GM23338 (cell line): ENCODE results near the gene GPC6. TPM values are rescaled to one million over a fixed set of nuclear protein-coding genes. Genes with fewer than 3 reads are reported as not detected.

Experiments
- ATAC-seq: fragments of 200-7000 bp; cut with Tn5 transposase; 3 replicates; pipeline ENCODE4 v1.9.1; 2020
- DNase-seq: peaks from one replicate; pipeline ENCODE4 v3.0.0-alpha.2; 2015; ENCODE audit warnings: low spot score
- H2AFZ ChIP-seq: fragments of 200-600 bp; sonication (generic); 2 replicates; pipeline ENCODE4 v1.8.0; 2016; ENCODE audit warnings: antibody characterized with exemption, mild to moderate bottlenecking, moderate library complexity
- H3F3A ChIP-seq: fragments of 200-600 bp; sonication (generic); replicated peaks from 2 replicates; pipeline ENCODE4 v1.8.0; 2017; ENCODE audit warnings: antibody characterized with exemption, mixed run types, low read depth
- H3K27ac ChIP-seq: fragments of 200-600 bp; sonication (generic); 2 replicates; pipeline ENCODE4 v1.6.1; 2016; ENCODE audit warnings: low read depth
- H3K27me3 ChIP-seq: fragments of 200-600 bp; sonication (generic); 2 replicates; pipeline ENCODE4 v1.8.0; 2016; ENCODE audit warnings: mild to moderate bottlenecking, mixed run types, moderate library complexity; ENCODE audit not compliant: insufficient read depth
- H3K36me3 ChIP-seq: fragments of 200-600 bp; sonication (generic); 2 replicates; pipeline ENCODE4 v1.8.0; 2016; ENCODE audit warnings: mild to moderate bottlenecking; ENCODE audit not compliant: insufficient read depth
- H3K4me1 ChIP-seq: fragments of 200-600 bp; sonication (generic); 2 replicates; pipeline ENCODE4 v1.8.0; 2016; ENCODE audit warnings: mild to moderate bottlenecking, moderate library complexity; ENCODE audit not compliant: insufficient read depth
- H3K4me2 ChIP-seq: fragments of 200-600 bp; sonication (generic); 2 replicates; pipeline ENCODE4 v1.7.1; 2017; ENCODE audit warnings: mixed run types
- H3K4me3 ChIP-seq: fragments of 200-600 bp; sonication (generic); 2 replicates; pipeline ENCODE4 v1.6.1; 2016; ENCODE audit warnings: mixed run types
- H3K79me2 ChIP-seq: fragments of 200-600 bp; sonication (generic); replicated peaks from 2 replicates; pipeline ENCODE4 v1.8.0; 2017; ENCODE audit warnings: mild to moderate bottlenecking; ENCODE audit not compliant: insufficient read depth
- H3K9me2 ChIP-seq: fragments of 200-600 bp; sonication (generic); 2 replicates; pipeline ENCODE4 v1.8.0; 2017; ENCODE audit not compliant: insufficient read depth
- H4K20me1 ChIP-seq: fragments of 200-600 bp; sonication (generic); replicated peaks from 2 replicates; pipeline ENCODE4 v1.8.0; 2017; ENCODE audit warnings: mild to moderate bottlenecking; ENCODE audit not compliant: insufficient read depth
- H3K27ac Mint-ChIP-seq: 2 replicates; pipeline ENCODE4 v1.8.0; 2020; ENCODE audit warnings: inconsistent platforms, mild to moderate bottlenecking, moderate library complexity, mixed read lengths
- H3K27me3 Mint-ChIP-seq: 3 replicates; pipeline ENCODE4 v1.8.0; 2022; ENCODE audit warnings: low read depth, mild to moderate bottlenecking, moderate library complexity, mixed read lengths, inconsistent platforms; ENCODE audit not compliant: insufficient read depth, poor library complexity
- H3K36me3 Mint-ChIP-seq: 3 replicates; pipeline ENCODE4 v1.8.0; 2021; ENCODE audit warnings: low read depth, mild to moderate bottlenecking, inconsistent platforms, moderate library complexity, mixed read lengths
- H3K4me1 Mint-ChIP-seq: 3 replicates; pipeline ENCODE4 v1.8.0; 2020; ENCODE audit warnings: mild to moderate bottlenecking, inconsistent platforms, mixed read lengths
- H3K4me3 Mint-ChIP-seq: 3 replicates; pipeline ENCODE4 v1.8.0; 2021; ENCODE audit warnings: moderate library complexity, mild to moderate bottlenecking, inconsistent platforms, mixed read lengths
- H3K9me3 Mint-ChIP-seq: 3 replicates; pipeline ENCODE4 v1.8.0; 2020; ENCODE audit warnings: moderate library complexity, mild to moderate bottlenecking, inconsistent platforms, mixed read lengths
- CREB1 ChIP-seq: fragments of 250-450 bp; sonication (Bioruptor Pico); IDR thresholded peaks from 2 replicates; pipeline ENCODE4 v1.5.0; 2020; ENCODE audit warnings: low read depth, mild to moderate bottlenecking, moderate library complexity
- EZH2 ChIP-seq: fragments of 200-600 bp; sonication (generic); IDR thresholded peaks from one replicate; pipeline ENCODE4 v1.8.0; 2017; ENCODE audit warnings: antibody characterized with exemption, mild to moderate bottlenecking, low read depth; ENCODE audit not compliant: unreplicated experiment
- EZH2phosphoT487 ChIP-seq: fragments of 200-600 bp; sonication (generic); IDR thresholded peaks from one replicate; pipeline ENCODE4 v1.8.1; 2018; ENCODE audit warnings: antibody characterized with exemption; ENCODE audit not compliant: unreplicated experiment
- NANOG ChIP-seq: IDR thresholded peaks from 2 replicates; pipeline ENCODE4 v1.6.1; 2016; ENCODE audit warnings: antibody characterized with exemption, borderline replicate concordance
- POLR2AphosphoS5 ChIP-seq: IDR thresholded peaks from 2 replicates; pipeline ENCODE4 v1.6.1; 2016; ENCODE audit warnings: antibody characterized with exemption, low read depth
- ZNF114 ChIP-seq: fragments of 250-450 bp; sonication (Bioruptor Pico); IDR thresholded peaks from 2 replicates; pipeline ENCODE4 v1.5.0; 2020; ENCODE audit warnings: mild to moderate bottlenecking, moderate library complexity
- ZNF331 ChIP-seq: fragments of 250-450 bp; sonication (Bioruptor Pico); IDR thresholded peaks from 2 replicates; pipeline ENCODE4 v1.5.0; 2020; ENCODE audit warnings: low read depth, mild to moderate bottlenecking, moderate library complexity
- polyA plus RNA-seq: library from polyadenylated mRNA; unstranded; fragments of >200 nt; fragmentation: Nextera tagmentation; extraction: Ambion mirVana; gene quantifications from 2 replicates; pipeline ENCODE4 v1.2.1, GENCODE V29; 2016
- total RNA-seq: library from RNA; depleted of rRNA; stranded (reverse); fragments of >200 nt; shearing (Covaris generic); gene quantifications from 2 replicates; pipeline ENCODE4 v1.2.3, GENCODE V29; 2014
- TF ChIP-seq, protein P1 (sequence below), 2 experiments: fragments of 200-600 bp in 1 of 2; sonication (generic) in 1 of 2; conservative IDR thresholded peaks; 2 replicates each; pipeline versions ENCODE4 v1.5.1 to v1.6.1; 2016 to 2017; ENCODE audit warnings: antibody characterized with exemption in 2 of 2, low read depth in 2 of 2, mild to moderate bottlenecking in 2 of 2, moderate library complexity in 1 of 2
- TF ChIP-seq, protein P2 (sequence below): IDR thresholded peaks from one replicate; pipeline ENCODE4 v1.6.1; 2018; ENCODE audit warnings: antibody characterized with exemption; ENCODE audit not compliant: unreplicated experiment

GPC6 gene
- total and polyA plus RNA-seq, 2 experiments from 2014 or later: 6.4 to 28.6 TPM

DNA sequence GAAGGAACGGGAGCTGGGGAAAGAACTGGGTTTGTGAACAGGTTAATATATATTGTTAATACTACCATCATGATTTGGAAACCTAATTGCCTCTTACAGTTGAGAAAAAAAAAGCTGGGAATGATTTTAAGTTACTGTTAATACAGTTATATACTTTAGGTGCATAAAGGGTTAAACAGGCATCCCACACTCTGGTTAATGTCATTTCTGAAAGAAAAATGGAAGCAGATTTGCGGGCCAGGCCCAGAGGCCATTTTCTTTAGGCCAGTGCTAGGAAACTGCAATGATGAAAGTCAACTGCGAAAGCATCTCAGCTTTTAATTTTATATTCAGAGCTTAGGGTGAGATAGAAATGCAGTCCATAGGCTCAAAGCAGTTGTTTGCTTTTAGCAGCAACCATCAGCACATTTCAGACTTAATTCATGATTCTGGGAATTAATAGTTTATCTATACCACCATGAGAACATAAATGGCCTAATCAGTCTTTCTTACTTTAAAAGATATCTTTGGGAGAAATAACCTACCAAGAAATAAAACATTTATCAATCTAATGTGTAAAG, 592.8 kb downstream of the GPC6 start (continued):
- TF ChIP-seq, protein P1, sequence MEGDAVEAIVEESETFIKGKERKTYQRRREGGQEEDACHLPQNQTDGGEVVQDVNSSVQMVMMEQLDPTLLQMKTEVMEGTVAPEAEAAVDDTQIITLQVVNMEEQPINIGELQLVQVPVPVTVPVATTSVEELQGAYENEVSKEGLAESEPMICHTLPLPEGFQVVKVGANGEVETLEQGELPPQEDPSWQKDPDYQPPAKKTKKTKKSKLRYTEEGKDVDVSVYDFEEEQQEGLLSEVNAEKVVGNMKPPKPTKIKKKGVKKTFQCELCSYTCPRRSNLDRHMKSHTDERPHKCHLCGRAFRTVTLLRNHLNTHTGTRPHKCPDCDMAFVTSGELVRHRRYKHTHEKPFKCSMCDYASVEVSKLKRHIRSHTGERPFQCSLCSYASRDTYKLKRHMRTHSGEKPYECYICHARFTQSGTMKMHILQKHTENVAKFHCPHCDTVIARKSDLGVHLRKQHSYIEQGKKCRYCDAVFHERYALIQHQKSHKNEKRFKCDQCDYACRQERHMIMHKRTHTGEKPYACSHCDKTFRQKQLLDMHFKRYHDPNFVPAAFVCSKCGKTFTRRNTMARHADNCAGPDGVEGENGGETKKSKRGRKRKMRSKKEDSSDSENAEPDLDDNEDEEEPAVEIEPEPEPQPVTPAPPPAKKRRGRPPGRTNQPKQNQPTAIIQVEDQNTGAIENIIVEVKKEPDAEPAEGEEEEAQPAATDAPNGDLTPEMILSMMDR (conservative IDR thresholded peaks at IDR 0.05; ENCODE audit: low read depth in 2 of 2): no peak

DNA sequence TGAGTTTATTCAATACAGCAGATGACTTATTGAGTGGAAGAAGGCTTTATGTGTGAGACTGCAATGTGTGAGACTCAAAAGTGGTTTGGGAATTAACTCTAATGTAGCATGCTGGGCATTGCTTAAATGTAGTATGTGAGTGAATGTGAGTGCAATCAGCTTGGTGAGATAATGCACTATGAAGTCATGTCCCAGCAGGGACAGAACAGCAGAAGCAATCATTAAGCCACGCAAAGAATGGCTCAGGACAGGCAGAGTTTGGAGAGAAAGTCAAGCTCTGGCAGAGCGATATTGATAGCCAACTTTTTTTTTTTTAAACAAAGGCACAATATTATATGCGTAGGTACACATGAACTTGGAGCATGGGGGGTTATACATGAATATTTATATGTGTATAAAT, 597.7 kb downstream of the GPC6 start:
- ATAC-seq: no peak
- Histone ChIP-seq H3K27ac (no peak overlapping the region), H3K4me3 (no peak overlapping the region), H2AFZ (no peak overlapping the region), H3K9me2 (no peaks in the 10 kb centered on the region), H3F3A (no peaks in the 10 kb centered on the region), H3K4me2 (no peak overlapping the region), H4K20me1 (no peaks in the 10 kb centered on the region), H3K36me3 (no peaks in the 10 kb centered on the region), H3K27me3 (no peaks in the 10 kb centered on the region), H3K4me1 (0 out of 2 replicates have a peak, but pooled peaks cover 6% of the 10 kb centered on the region), H3K79me2 (no peaks in the 10 kb centered on the region)
- Mint-ChIP-seq H3K27ac (no peak overlapping the region), H3K36me3 (no peaks in the 10 kb centered on the region), H3K4me3 (no peak overlapping the region), H3K4me1 (peaks cover 8% of the 10 kb centered on the region; the same call in 2 of the 3 replicates), H3K9me3 (no peaks in the 10 kb centered on the region), H3K27me3 (peaks cover 2% of the 10 kb centered on the region)
- no peak for TF ChIP-seq EZH2
- TF ChIP-seq NANOG: no peak
- TF ChIP-seq ZNF114: no peak
- no peak for TF ChIP-seq EZH2phosphoT487
- TF ChIP-seq POLR2AphosphoS5: no peak
- TF ChIP-seq, protein P2, sequence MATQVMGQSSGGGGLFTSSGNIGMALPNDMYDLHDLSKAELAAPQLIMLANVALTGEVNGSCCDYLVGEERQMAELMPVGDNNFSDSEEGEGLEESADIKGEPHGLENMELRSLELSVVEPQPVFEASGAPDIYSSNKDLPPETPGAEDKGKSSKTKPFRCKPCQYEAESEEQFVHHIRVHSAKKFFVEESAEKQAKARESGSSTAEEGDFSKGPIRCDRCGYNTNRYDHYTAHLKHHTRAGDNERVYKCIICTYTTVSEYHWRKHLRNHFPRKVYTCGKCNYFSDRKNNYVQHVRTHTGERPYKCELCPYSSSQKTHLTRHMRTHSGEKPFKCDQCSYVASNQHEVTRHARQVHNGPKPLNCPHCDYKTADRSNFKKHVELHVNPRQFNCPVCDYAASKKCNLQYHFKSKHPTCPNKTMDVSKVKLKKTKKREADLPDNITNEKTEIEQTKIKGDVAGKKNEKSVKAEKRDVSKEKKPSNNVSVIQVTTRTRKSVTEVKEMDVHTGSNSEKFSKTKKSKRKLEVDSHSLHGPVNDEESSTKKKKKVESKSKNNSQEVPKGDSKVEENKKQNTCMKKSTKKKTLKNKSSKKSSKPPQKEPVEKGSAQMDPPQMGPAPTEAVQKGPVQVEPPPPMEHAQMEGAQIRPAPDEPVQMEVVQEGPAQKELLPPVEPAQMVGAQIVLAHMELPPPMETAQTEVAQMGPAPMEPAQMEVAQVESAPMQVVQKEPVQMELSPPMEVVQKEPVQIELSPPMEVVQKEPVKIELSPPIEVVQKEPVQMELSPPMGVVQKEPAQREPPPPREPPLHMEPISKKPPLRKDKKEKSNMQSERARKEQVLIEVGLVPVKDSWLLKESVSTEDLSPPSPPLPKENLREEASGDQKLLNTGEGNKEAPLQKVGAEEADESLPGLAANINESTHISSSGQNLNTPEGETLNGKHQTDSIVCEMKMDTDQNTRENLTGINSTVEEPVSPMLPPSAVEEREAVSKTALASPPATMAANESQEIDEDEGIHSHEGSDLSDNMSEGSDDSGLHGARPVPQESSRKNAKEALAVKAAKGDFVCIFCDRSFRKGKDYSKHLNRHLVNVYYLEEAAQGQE: no peak
- TF ChIP-seq, protein P1 (conservative IDR thresholded peaks at IDR 0.05; ENCODE audit: low read depth in 2 of 2): no peak
- TF ChIP-seq CREB1 (CRISPR knock-in tag): no peak
- no peak for TF ChIP-seq ZNF331
- no peak for DNase-seq
